Panc1 (cell line): ENCODE results near the gene ABCG1.

Experiments used
- CTCF ChIP-seq: fragments of 450-650 bp; IDR thresholded peaks from 2 replicates; pipeline ENCODE4 v1.5.1; 2017; ENCODE audit warnings: mild to moderate bottlenecking
- POLR2AphosphoS5 ChIP-seq: IDR thresholded peaks from 2 replicates; pipeline ENCODE4 v1.6.1; 2012; ENCODE audit warnings: mild to moderate bottlenecking, low read depth, low read length, moderate library complexity
- REST ChIP-seq, 2 experiments: IDR thresholded peaks; 2 replicates each; pipeline ENCODE4 v1.6.1; 2011 to 2012; ENCODE audit warnings: low read depth in 2 of 2, control low read depth in 1 of 2, low read length in 1 of 2, mild to moderate bottlenecking in 1 of 2, moderate library complexity in 1 of 2; ENCODE audit not compliant: insufficient read depth in 1 of 2
- SIN3A ChIP-seq: IDR thresholded peaks from 2 replicates; pipeline ENCODE4 v1.6.1; 2012; ENCODE audit warnings: low read depth, mild to moderate bottlenecking, low read length, moderate library complexity, borderline replicate concordance; ENCODE audit not compliant: insufficient read depth

- TF ChIP-seq CTCF = no peak
- no peak for TF ChIP-seq POLR2AphosphoS5
- no peak for TF ChIP-seq SIN3A
- no peak for TF ChIP-seq REST (IDR thresholded peaks at IDR 0.05; ENCODE audit: insufficient read depth in 1 of 2, low read depth in 2 of 2, low read length in 1 of 2)
These were observed 91.6 kb downstream of the ABCG1 start for GRCh38 chr21:42310411-42311001.
